HUDEP-2 (cell line): ENCODE measurements around the gene TOP3B.

Experiments used
- DNase-seq, 76 experiments: peaks; one replicate each; lab custom pipeline; 2025; ENCODE audit not compliant: unreplicated experiment in 76 of 76; lab: John Stamatoyannopoulos, UW

TOP3B gene

DNA sequence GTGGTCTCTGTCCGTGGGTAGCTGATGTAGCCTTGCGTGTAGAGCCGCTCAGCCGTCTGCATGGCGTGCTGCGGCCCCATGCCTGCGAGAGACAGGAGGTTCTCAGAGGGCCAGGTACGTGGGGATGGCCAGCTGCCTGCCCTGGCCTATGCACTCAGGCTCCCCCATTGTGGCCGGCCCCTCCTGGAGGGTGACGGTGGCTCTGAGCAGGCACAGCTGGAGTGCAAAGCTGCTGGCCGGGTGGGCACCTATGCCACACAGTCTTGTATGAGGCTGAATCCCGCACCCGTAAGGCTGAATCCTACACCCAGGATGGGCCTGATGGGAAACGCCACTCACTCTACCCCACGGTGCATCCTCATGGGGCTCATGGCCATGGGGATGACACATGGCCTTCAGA is 18.4 kb downstream of the TOP3B start:
- no peak for DNase-seq

DNA sequence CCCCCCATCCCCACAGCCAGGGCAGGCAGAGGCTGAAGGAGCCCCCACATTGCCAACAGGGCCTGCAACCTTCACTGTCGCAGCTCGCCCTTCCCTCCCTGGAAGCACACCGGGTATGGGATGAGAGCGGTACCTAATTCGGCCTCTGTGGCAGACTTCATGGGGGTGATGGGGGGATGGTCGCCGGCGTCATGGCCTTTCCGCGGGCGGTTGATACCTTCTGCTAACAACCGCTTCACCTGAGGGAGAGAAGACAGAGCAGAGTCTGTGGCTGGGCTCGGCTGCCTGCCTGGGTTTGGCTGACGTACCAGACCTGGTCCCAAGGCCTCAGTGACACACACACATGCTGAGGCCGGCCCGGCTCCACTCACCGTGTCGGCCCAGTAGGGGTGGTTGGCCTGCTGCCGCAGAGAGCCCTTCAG is 18.8 kb downstream of the TOP3B start:
- DNase-seq, result no peak

DNA sequence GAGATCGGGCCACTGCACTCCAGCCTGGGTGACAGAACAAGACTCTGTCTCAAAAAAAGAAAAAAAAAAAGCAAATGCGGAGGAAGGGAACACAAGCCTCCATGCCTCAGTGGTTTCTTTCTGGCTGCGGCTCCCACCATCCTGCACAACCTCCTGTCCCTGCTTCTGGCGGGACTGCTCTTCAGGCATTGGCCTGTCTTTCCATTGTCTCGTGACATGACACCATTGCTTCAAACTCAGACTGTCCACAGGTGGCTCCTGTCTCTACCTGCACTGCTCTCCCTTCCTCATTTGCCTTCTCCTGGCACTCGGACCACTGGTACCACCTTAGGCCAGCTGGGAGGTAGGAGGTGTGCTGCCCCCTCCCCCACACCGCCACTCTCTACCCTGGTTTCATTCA is 19.3 kb downstream of the TOP3B start:
- no peak for DNase-seq

DNA sequence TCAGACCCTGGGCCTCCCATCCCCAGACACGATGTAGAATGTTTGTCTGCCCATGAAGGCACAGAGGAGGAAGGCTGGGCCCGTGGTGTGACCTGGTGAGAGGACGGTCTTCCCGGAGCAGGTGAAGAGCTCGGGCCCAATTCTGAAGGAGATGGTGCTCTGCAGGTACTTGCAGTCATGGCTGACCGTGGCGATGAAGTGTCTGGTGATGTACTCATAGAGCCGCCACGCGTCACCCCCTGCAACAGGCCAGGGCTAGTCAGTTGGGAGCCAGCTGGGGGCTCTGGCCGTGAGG is 20.0 kb downstream of the TOP3B start:
- DNase-seq, result no peak

DNA sequence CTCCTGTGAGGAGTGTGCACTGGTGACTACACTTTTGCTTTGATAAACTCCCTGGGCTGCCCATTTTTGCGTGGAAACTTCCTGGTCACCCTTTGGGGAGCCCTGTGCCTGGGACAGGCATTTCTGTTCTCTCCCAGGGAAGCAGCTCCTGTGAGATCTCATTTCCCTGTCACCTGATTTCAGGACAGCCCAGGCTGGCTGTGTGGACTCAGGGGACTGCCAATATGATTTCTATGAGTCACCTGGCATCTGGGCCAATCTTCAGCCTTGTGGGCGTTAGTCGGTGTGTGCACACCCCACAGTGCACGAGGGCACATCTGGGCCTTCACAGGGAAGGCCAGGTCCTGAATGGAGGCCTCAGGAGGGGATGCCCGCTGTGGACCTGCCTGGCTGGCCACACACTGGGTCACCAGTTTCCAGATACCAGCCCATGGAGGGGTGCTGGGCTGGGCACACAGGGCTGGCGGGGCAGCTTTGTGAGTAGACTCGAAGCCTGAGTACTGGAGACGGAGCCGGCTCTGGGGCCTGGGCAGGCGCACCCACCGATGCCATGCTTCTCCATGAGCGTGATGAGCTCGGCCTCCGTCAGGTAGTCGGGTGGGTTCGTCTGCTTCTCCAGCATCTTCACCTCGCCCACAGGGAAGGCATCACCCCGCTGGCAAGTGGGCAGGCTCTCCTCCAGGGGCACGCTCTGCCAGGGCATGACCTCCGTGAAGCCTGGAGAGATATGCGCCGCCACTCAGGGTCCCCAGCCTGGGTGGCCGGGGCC is 20.5 kb downstream of the TOP3B start:
- DNase-seq, result peak in 8 of 76 experiments; percentile 6 to 26 (median 14)

DNA sequence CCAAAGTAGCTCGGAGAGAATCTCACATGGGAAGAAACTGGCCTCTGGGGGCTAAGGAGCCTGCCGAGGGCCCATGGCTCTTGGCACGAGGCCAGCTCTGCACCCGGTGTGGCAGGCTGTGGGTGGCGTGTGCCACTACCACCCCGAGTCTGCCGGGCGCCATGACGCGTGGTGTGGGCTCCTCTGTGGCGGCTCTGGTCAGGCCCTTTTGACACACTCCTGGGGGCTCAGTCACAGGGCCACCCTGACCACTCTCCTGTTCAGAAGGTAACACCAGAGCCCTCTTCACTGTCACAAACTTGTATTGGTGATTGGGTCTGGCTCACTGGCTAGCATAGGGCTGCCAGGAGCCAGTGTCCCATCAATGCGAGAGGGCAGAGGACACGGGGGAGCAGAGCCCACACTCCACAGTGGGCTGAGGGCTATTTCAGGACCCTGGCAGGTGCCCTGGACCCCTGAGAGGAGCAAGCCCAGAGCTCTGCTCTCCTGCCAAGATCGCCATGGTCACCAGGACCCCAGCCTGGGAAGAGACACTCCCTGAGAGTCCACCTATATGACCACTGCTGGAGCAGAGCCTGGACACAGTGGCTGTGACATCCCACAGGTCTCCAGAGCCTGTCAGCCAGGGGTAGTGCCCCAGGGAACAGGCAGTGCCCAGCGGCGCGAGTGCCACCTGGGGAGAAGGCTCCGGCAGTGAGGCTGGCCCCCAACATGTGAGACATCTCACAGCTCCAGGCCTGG is 21.3 kb downstream of the TOP3B start:
- no peak for DNase-seq

DNA sequence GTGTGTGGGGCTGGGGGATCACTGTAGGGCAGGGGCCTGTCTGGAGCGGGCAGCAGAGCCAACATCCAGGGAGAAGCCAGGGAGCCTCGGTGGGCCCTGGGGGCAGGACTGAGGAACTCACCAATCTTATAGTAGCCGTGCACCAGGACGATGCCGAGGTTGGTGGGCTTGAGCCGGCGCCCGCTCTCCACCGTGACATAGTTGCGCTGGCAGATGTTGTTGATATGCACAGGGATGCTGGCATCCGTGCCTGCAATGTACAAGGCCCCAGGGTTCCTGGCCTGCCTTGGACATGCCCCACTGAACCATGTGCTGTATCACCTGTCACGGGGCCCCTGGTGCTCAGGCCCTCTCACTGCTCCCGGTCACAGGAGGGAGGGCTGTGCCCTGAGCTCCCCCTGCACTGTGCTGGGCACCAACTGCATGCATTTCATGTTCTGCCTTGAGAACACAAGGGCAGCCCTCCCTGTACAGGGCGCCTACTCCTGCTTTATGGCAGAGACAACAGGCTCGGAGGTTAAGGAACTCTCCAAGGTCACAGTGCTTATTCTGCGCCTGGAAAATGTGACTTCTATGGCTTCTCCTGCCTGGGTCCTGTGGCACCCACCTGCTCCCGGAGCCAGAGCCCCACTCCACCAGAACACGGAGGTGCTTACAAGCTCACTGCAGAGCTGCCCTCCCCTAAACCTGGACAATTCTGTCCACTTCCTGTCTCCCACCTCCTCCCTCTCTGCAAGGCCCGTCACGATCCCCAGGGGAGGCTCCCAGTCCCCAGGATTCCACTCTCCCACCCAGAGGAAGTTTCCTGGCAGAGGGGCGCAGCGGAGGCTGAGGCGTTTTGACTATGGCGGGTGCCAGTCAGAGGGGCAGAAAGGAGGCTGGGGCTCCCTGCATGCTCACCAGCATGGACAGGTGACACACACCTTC is 22.1 kb downstream of the TOP3B start:
- no peak for DNase-seq

DNA sequence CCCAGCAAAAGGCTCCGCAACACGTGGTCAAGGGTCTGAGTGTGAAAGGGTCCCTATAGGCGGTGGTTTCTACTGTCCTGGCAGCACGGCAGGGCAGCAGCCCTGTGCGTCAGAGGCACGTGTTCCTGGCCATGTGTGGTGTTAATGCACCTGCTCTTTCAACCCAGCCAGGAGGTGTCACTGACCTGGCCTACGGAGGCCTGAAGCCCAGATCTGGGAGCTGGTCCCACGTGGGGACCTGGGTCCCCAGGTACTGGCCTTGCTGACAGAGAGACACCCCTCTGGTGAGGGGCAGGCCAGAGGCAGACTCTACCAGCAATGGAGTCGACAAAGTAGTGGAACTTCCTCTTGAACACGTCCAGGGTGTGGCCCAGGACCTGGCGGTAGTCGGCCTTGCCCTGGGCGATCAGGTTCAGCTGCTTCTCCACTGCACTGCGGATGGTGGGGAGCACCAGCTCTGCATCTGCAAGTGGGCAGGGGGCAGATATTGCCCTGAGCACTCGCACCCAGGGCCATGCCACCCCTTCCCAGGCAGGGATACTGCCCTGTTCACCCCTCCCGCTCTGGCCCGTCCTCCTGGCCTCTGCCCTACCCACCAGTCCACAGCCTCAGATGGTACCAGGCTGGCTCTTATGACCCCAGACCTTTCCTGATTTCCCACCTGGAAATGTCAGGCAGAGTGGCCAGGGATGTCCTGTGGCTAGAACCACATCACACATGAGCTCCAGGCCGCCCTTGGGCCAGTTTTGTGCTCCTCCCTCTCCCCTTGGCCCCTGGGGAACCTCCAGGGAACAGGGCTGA is 23.1 kb downstream of the TOP3B start:
- DNase-seq, result no peak

DNA sequence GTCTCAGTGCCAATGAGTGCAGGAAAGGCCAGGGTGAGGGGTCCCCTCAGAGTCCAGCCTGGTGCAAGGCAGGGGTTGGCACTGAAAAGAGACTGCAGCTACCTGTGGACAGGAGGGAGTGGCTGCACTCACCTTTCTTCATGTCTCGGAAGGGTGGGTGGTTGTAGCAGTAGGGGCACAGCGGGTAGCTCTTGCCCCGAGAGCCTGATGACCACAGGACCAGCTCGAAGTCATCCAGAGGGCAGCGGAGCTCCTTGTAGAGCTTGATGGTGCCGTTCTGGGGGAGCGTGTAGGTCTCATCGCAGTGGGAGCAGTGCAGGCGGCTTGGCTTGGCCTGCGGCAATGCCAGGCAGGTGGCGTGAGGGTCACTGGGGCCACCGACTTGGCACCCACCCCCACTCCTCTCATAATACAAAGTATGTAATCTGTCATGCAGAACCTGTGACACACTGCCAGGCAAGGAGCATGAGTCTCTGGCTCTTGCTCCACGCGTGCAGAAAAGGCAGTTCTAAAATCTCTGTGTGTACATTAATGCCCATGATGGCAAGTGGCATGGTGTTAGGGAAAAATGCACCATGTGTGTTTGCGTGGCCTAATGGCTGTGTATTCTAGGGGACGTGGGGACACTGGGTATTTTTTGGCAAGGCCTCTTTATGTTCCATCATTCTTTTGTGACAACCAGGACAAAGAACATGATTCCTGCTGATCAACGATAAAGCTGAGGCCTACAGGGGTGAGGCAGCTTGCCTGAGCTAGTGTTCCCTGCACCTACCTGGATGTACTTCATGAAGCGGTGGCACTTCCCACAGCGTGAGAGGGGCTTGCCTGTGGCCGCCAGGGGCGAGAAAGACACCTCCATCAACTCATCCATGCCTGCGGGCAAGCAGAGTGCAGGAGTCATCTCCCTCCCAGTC is 24.0 kb downstream of the TOP3B start:
- no peak for DNase-seq

DNA sequence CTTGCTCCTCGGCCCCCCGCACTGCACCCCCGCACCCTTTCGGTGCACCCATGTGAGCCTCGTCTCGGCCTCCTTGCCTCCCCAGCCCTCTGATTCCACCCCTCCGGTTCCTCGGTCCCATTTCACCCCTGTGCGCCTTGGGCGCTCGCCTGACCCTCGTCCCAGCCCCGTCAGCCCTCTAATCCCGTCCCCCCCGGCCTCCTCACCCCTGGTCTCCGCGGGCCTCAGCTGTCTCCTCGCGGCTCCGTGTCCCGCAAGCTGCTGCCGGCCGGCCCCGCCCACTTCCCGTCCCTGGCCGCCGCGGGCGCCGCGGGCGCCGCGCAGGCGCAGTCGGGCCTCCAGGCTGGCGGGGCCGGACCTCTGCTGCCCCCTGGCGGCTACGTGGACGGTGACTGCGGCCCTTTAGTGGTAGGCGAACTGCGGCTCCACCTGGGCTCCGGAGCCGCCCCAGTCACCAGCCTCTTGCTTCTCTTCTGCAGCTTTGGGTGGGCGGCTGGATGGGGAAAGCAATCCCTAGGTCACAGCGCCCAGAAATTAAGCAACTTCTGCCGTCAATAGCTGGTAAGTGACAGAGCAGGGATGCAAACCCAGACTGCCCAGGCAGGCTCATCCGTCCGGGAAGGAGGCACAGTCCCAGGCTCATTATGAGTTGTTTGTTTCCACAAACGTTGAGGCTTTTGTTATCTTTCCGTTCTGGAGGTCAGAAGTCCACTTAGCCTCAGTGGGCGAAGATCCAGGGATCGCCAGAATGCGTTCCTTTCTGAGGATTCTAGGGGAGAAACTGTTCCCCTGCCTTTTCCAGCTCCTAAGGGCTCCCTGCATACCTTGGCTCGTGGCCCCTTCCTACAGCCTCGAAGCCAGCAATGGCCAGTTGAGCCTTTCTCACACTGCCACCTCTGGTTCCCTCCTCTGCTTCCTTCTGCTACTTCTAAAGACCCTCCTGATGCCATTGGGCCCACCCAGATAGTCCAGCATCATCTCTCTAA is 29.7 kb downstream of the TOP3B start, which contains the start of gene PPM1F:
Gene PPM1F, minus strand, starts transcription at position 263 of the 986 bp plus-strand sequence. CDS start 6,800 bp downstream, outside the sequence.
- peak in 72 of 76 experiments; percentile 3 to 87 (median 70) for DNase-seq

DNA sequence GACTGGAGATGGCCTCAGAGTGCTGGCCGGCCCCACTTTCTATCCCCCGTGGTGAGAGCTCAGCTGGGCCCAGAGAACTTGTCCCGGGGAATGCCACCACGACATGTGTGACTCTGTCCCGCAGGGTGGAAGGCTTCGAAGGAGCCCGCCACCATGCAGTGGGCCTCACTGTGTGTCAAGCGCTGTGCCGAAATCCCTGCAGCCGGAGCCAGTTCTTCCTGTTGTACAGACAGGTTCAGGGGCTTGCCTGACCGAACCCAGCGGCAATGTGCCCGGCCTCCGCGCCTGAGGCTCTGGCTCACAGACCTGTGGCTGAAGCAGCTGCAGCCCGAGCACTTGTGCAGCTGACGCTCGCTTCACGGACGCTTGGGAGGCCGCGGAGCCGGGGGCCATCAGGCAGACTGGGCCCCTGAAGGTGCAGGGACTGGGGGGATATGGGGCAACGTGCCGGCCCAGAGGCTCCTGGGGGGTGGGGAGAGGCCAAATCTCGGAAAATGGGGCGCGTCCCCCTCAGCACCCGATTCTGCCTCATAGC is 30.6 kb downstream of the TOP3B start:
- DNase-seq, result peak in 6 of 76 experiments; percentile 3 to 23 (median 15)

DNA sequence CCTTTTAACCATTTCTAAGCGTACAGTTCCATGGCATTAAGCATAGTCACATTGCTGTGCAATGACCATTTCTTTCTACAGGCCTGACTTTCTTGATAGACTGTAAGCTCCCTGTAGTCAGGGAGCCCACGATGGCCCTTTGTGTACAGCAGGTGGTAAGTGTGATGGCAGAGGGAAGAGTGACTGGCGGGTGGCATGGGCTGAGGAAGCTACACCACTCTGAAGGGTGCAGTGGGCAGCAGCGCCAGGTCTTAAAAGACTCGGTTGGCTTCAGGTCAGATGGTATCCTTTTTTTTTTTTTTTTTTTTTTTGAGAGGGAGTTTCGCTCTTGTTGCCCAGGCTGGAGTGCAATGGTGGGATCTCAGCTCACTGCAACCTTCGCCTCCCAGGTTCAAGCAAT is 31.5 kb downstream of the TOP3B start:
- no peak for DNase-seq

DNA sequence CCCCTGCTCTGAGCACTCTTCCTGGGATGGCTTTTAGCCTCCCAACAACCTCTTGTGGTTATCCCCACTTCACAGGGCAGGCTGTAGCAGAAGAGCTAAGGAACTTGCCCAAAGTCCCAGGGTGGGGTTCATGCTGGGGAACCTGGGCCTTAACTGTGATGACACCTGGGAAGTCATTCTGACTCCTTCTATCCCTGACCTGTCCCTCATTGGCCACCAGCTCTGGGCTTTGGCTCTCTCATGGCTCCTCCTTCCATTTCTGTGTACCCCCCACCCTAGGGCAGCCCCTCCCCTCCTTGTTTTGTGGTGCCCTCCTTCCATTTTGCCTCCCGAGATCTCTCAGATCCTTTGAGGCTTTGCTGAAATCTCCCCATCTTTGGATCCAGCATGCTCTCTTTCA is 32.6 kb downstream of the TOP3B start:
- no peak for DNase-seq

DNA sequence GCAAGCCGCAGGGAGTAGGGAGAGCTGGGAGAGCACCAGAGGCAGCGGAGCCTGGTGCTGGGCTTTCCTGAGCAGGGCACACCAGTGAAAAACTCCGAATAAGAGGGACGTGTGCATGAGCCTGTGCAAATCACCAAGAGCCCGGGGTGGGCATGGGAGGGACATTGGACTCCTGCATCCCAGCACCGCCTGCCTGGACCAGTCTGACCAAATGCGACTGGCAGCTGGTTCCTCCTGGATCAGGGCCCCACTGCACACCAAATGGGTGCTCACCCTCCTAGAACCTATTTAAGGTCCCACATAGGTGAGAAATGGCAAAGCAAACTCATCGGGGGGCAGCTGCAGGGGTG is 33.0 kb downstream of the TOP3B start:
- DNase-seq, result no peak

DNA sequence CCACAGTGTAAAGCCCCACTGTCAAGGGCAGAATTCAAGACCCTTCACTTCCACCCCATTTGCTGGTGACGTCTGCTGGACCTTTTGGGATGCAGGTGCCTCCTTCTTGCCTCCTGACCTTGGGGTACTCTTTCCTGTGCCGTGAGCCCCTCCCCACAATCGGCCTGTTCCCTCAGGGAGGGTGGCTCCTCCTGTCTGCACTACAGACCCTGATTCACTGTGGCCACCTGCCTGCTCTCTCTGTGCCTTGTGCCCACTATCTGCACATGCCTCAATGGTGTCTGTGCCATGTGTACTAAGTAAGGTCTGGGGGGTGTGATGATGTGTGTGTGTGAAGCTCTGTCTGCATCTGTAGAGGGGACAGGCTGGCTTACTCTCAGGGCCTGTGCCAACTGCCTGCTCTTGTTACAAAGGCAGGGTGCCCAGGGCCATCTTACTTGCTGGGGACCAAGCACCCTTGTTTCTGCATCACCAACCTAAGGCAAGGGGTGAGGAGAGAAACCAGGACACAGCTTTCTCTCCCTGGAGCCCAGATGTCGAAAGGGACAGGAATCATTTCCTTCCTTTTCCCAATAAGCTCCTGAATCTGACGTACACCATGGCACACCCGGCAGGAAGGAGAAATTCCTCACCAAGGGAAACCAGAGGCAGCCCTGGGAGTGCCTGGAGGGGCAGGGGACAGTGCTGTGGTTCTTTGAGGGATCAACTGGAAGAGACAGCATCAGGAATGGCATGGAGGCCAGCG is 33.6 kb downstream of the TOP3B start:
- no peak for DNase-seq

DNA sequence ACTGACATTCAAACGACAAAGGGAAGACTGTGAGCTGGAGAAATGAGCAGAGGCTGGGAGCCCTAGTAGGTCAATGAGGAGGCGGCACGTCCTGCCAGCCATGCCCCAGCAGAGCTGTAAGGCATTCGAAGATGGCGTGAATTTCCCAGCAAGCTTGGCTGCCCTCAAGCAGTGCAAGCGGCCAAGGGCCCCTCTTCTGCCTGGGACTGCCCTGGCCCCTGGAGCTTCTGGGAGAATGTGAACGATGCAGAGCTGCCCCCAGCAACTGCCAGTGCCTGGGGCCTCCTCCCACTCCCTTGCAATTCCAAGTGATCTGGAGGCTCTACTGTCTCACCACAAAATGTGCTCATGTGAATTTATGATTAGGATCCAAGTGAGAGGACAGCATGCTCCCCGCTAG is 34.2 kb downstream of the TOP3B start:
- DNase-seq, result no peak
